ENCODE data around the gene ZNF385D. TPM values are rescaled to one million over a fixed set of nuclear protein-coding genes. Genes with fewer than 3 reads are reported as not detected.

The ZNF385D gene
- total RNA-seq, 1 experiment from 2014 or later, result 13.0 TPM

DNA sequence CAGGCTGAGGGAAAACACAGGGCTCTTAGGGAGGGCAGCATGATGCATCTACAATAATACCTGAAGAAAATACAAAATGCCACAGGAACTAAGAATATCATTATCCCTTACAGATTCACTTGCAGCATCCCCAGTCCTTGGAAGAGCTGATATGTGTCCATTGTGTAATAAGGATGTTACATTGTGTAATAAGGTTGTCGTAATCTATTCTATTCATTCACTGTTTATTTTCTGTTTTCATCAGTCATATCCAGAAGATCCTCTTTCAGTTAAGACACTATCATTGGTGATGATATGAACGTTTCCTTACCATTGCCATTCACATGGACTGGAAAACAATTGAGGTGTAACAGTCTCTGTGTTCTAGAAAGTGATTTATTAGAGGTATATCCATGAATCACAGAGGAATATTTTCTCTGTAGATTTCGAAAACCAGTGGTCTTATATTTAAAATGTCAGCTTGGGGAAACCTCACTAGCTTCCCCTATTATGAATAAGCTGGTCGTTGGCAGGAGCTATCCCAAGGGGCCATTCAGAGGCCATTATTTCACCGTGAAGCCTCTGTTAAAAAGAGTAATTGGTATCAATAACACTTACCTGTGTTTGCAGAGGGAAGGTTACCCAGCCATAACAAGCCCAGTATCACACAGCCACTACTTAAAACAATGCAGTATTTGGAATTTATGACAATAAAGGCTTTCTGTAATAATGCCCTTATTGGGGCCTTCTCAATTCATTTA, 241.1 kb downstream of the ZNF385D start:
- intact Hi-C loops (cut with micrococcal nuclease; ENCODE audit: unreplicated experiment) (no loop called here), in situ Hi-C loops (cut with HindIII; ENCODE audit: low pct_unique_long_range_greater_than_20kb, low sequenced_read_pairs) (no loop called here)
- Histone ChIP-seq H3K4me1 (ENCODE audit: control insufficient read depth, insufficient read depth, low read length) (no peaks in the 10 kb centered on the region), H3K4me3 (ENCODE audit: low read depth in 2 of 2, low read length in 2 of 2) (no peak overlapping the region), H3K27ac (ENCODE audit: low read length) (no peak overlapping the region), H3K36me3 (ENCODE audit: control insufficient read depth, insufficient read depth, low read length) (no peaks in the 10 kb centered on the region), H3K27me3 (ENCODE audit: control insufficient read depth, insufficient read depth, low read length) (no peaks in the 10 kb centered on the region), H3K9me3 (ENCODE audit: control insufficient read depth, insufficient read depth, low read depth, low read length) (no peaks in the 10 kb centered on the region)
- CTCF ChIA-PET, result no interaction called here
- TF ChIP-seq, protein P1, sequence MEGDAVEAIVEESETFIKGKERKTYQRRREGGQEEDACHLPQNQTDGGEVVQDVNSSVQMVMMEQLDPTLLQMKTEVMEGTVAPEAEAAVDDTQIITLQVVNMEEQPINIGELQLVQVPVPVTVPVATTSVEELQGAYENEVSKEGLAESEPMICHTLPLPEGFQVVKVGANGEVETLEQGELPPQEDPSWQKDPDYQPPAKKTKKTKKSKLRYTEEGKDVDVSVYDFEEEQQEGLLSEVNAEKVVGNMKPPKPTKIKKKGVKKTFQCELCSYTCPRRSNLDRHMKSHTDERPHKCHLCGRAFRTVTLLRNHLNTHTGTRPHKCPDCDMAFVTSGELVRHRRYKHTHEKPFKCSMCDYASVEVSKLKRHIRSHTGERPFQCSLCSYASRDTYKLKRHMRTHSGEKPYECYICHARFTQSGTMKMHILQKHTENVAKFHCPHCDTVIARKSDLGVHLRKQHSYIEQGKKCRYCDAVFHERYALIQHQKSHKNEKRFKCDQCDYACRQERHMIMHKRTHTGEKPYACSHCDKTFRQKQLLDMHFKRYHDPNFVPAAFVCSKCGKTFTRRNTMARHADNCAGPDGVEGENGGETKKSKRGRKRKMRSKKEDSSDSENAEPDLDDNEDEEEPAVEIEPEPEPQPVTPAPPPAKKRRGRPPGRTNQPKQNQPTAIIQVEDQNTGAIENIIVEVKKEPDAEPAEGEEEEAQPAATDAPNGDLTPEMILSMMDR (IDR thresholded peaks at IDR 0.05), result no peak
- TF ChIP-seq REST (IDR thresholded peaks at IDR 0.05; ENCODE audit: insufficient read depth in 1 of 2, low read depth in 2 of 2, low read length in 1 of 2), result no peak
- no peak for TF ChIP-seq TCF7L2 (IDR thresholded peaks at IDR 0.05; ENCODE audit: low read depth, low read length)
- no peak for TF ChIP-seq POLR2AphosphoS5 (IDR thresholded peaks at IDR 0.05; ENCODE audit: low read depth, low read length)
- no peak for TF ChIP-seq SIN3A (IDR thresholded peaks at IDR 0.05; ENCODE audit: borderline replicate concordance, insufficient read depth, low read depth, low read length)
- POLR2A ChIA-PET, result no interaction called here
- BruUV-seq (replicated peaks), result no TSS peak
- ATAC-seq (no peak), DNase-seq (ENCODE audit: low read depth, low spot score) (no peak)

- intact Hi-C loops (cut with micrococcal nuclease; ENCODE audit: unreplicated experiment), result no loop called here
- Histone ChIP-seq H3K4me3 (ENCODE audit: low read depth in 2 of 2, low read length in 2 of 2) (no peak overlapping the region), H3K36me3 (ENCODE audit: control insufficient read depth, insufficient read depth, low read length) (no peaks in the 10 kb centered on the region), H3K27ac (ENCODE audit: low read length) (no peak overlapping the region), H3K27me3 (ENCODE audit: control insufficient read depth, insufficient read depth, low read length) (no peaks in the 10 kb centered on the region), H3K9me3 (ENCODE audit: control insufficient read depth, insufficient read depth, low read depth, low read length) (no peaks in the 10 kb centered on the region), H3K4me1 (ENCODE audit: control insufficient read depth, insufficient read depth, low read length) (no peaks in the 10 kb centered on the region)
- in situ Hi-C loops (cut with HindIII; ENCODE audit: low pct_unique_long_range_greater_than_20kb, low sequenced_read_pairs), result no loop called here
- ChIA-PET POLR2A (no interaction called here), CTCF (no interaction called here)
- no peak for ATAC-seq
- no peak for DNase-seq (ENCODE audit: low read depth, low spot score)
- BruUV-seq (replicated peaks), result no TSS peak
- no peak for TF ChIP-seq SIN3A (IDR thresholded peaks at IDR 0.05; ENCODE audit: borderline replicate concordance, insufficient read depth, low read depth, low read length)
- TF ChIP-seq, protein P1 (IDR thresholded peaks at IDR 0.05), result no peak
- TF ChIP-seq REST (IDR thresholded peaks at IDR 0.05; ENCODE audit: insufficient read depth in 1 of 2, low read depth in 2 of 2, low read length in 1 of 2), result no peak
- no peak for TF ChIP-seq TCF7L2 (IDR thresholded peaks at IDR 0.05; ENCODE audit: low read depth, low read length)
- no peak for TF ChIP-seq POLR2AphosphoS5 (IDR thresholded peaks at IDR 0.05; ENCODE audit: low read depth, low read length)
These were observed 242.8 kb downstream of the ZNF385D start for GRCh38 chr3:21508246-21508645.
